ENCODE results near the gene ZDHHC3. TPM values are rescaled to one million over a fixed set of nuclear protein-coding genes. Genes with fewer than 3 reads are reported as not detected.

ZDHHC3 gene
- total RNA-seq, 1 experiment from 2014 or later, result 94.7 TPM

GRCh38 chr3:44995142-44995770 is 19.3 kb upstream of the ZDHHC3 start:
- no TSS peak for BruUV-seq (replicated peaks)
- TF ChIP-seq EZH2 (IDR thresholded peaks at IDR 0.05; ENCODE audit: borderline replicate concordance, low read depth, low read length, poor library complexity, severe bottlenecking), result no peak
- TF ChIP-seq, protein P1, sequence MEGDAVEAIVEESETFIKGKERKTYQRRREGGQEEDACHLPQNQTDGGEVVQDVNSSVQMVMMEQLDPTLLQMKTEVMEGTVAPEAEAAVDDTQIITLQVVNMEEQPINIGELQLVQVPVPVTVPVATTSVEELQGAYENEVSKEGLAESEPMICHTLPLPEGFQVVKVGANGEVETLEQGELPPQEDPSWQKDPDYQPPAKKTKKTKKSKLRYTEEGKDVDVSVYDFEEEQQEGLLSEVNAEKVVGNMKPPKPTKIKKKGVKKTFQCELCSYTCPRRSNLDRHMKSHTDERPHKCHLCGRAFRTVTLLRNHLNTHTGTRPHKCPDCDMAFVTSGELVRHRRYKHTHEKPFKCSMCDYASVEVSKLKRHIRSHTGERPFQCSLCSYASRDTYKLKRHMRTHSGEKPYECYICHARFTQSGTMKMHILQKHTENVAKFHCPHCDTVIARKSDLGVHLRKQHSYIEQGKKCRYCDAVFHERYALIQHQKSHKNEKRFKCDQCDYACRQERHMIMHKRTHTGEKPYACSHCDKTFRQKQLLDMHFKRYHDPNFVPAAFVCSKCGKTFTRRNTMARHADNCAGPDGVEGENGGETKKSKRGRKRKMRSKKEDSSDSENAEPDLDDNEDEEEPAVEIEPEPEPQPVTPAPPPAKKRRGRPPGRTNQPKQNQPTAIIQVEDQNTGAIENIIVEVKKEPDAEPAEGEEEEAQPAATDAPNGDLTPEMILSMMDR (conservative IDR thresholded peaks at IDR 0.05; ENCODE audit: low read depth, low read length), result no peak
- peaks cover 44% of the 10 kb centered on the region for H3K4me1 ChIP-seq (ENCODE audit: insufficient read depth, low read length, poor library complexity, severe bottlenecking)
- H3K36me3 ChIP-seq (ENCODE audit: insufficient read depth, low read length, poor library complexity, severe bottlenecking), result peaks cover 63% of the 10 kb centered on the region
- intact Hi-C loops (cut with micrococcal nuclease; ENCODE audit: unreplicated experiment), result no loop called here
- H3K27ac ChIP-seq (ENCODE audit: low read depth, low read length, poor library complexity, severe bottlenecking), result peak overlapping the region; percentile 54
- ChIA-PET POLR2A (ENCODE audit: low non-redundant PET) (no interaction called here), CTCF (no interaction called here)
- no peak overlapping the region for H3K4me3 ChIP-seq (ENCODE audit: low read depth, low read length, poor library complexity, severe bottlenecking)
- H3K27me3 ChIP-seq (replicated peaks; ENCODE audit: insufficient read depth, low read depth, low read length, poor library complexity), result no peaks in the 10 kb centered on the region
- H3K9me3 ChIP-seq (ENCODE audit: low read depth, low read length, poor library complexity, severe bottlenecking), result no peaks in the 10 kb centered on the region
- peak; percentile 69 for DNase-seq (ENCODE audit: low spot score)

DNA sequence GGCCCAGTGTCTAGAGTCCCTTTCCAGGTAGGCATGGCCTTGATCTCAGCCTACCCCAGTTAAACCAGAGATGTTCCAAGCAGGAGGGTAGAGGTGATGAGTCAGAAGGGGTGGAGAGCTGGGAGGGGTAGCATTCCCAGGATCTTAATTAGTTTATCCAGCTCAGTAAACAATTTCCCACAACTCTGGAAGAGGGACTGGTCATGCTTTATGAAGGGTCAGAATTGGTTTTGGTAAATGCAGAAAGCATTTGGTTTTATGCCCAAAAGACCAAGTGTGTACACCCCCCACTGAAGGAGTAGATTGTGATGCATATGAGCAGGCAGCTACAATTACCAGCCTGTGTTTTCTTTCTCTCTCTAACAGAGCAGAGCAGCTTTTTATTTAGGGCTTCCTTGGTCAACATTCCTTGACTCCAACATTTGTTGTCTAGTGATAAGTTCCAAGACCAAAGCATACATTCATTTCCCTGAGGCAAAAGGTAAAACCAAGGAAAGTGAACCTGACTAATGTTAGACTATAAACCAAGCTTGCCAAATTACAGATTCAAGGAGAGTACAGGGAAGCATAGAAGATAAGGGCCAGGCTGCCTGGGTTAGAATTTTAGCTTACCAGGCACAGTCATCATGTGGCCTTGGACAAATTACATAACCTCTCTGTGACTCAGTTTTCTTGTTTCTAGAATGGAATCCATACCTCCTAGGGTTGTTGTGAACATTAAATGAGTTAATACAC is 17.7 kb upstream of the ZDHHC3 start:
- peaks cover 44% of the 10 kb centered on the region for H3K4me1 ChIP-seq (ENCODE audit: insufficient read depth, low read length, poor library complexity, severe bottlenecking)
- no peak for TF ChIP-seq EZH2 (IDR thresholded peaks at IDR 0.05; ENCODE audit: borderline replicate concordance, low read depth, low read length, poor library complexity, severe bottlenecking)
- TF ChIP-seq, protein P1 (conservative IDR thresholded peaks at IDR 0.05; ENCODE audit: low read depth, low read length), result no peak
- DNase-seq (ENCODE audit: low spot score), result no peak
- intact Hi-C loops (cut with micrococcal nuclease; ENCODE audit: unreplicated experiment), result no loop called here
- BruUV-seq (replicated peaks), result no TSS peak
- H3K27me3 ChIP-seq (replicated peaks; ENCODE audit: insufficient read depth, low read depth, low read length, poor library complexity), result no peaks in the 10 kb centered on the region
- POLR2A ChIA-PET (ENCODE audit: low non-redundant PET), result no interaction called here
- CTCF ChIA-PET, result interaction anchor here (1.0 kb wide), 1 partner anchor 16 kb away, joined by 3 read pairs; no protein-coding TSS in a partner anchor
- no peak overlapping the region for H3K4me3 ChIP-seq (ENCODE audit: low read depth, low read length, poor library complexity, severe bottlenecking)
- H3K36me3 ChIP-seq (ENCODE audit: insufficient read depth, low read length, poor library complexity, severe bottlenecking), result peaks cover 54% of the 10 kb centered on the region
- peak overlapping the region; percentile 47 for H3K27ac ChIP-seq (ENCODE audit: low read depth, low read length, poor library complexity, severe bottlenecking)
- H3K9me3 ChIP-seq (ENCODE audit: low read depth, low read length, poor library complexity, severe bottlenecking), result no peaks in the 10 kb centered on the region

- H3K4me1 ChIP-seq (ENCODE audit: insufficient read depth, low read length, poor library complexity, severe bottlenecking), result peaks cover 44% of the 10 kb centered on the region
- H3K36me3 ChIP-seq (ENCODE audit: insufficient read depth, low read length, poor library complexity, severe bottlenecking), result peaks cover 48% of the 10 kb centered on the region
- ChIA-PET CTCF (interaction anchor here (0.6 to 1.0 kb wide), 2 partner anchors 15 to 68 kb away, joined by 3 read pairs; no protein-coding TSS in a partner anchor), POLR2A (ENCODE audit: low non-redundant PET) (no interaction called here)
- no peak overlapping the region for H3K4me3 ChIP-seq (ENCODE audit: low read depth, low read length, poor library complexity, severe bottlenecking)
- intact Hi-C loops (cut with micrococcal nuclease; ENCODE audit: unreplicated experiment), result no loop called here
- no peaks in the 10 kb centered on the region for H3K9me3 ChIP-seq (ENCODE audit: low read depth, low read length, poor library complexity, severe bottlenecking)
- DNase-seq (ENCODE audit: low spot score), result peak; percentile 39
- TF ChIP-seq, protein P1 (conservative IDR thresholded peaks at IDR 0.05; ENCODE audit: low read depth, low read length), result peak; percentile 71
- TF ChIP-seq EZH2 (IDR thresholded peaks at IDR 0.05; ENCODE audit: borderline replicate concordance, low read depth, low read length, poor library complexity, severe bottlenecking), result no peak
- no TSS peak for BruUV-seq (replicated peaks)
- no peaks in the 10 kb centered on the region for H3K27me3 ChIP-seq (replicated peaks; ENCODE audit: insufficient read depth, low read depth, low read length, poor library complexity)
- H3K27ac ChIP-seq (ENCODE audit: low read depth, low read length, poor library complexity, severe bottlenecking), result peak overlapping the region; percentile 47
These were observed 16.8 kb upstream of the ZDHHC3 start for GRCh38 chr3:44992555-44993470.

All from A673 (cell line).